ENCODE results near the gene CAPN8. TPM values are rescaled to one million over a fixed set of nuclear protein-coding genes. Genes with fewer than 3 reads are reported as not detected.

The CAPN8 gene
- total RNA-seq, 3 donors from 2014 or later: 0.32 to 83.9 (median 41.3) TPM

GRCh38 chr1:223542831-223543230 is 122.7 kb downstream of the CAPN8 start:
- intact Hi-C loops (cut with DNase I; ENCODE audit: low total_unique reads): no loop called here
- no peak overlapping the region for H3K27ac ChIP-seq
- DNase-seq (ENCODE audit: low spot score in 2 of 2): no peak
- H3K27me3 ChIP-seq: no peaks in the 10 kb centered on the region
- no peak overlapping the region for H3K4me3 ChIP-seq
- H3K4me1 ChIP-seq: no peaks in the 10 kb centered on the region
- TF ChIP-seq POLR2AphosphoS5 (IDR thresholded peaks at IDR 0.05) (no peak), CTCF (IDR thresholded peaks at IDR 0.05) (no peak), POLR2A (IDR thresholded peaks at IDR 0.05) (no peak)
- H3K36me3 ChIP-seq: no peaks in the 10 kb centered on the region
- no peaks in the 10 kb centered on the region for H3K9me3 ChIP-seq

- Histone ChIP-seq H3K27ac (no peak overlapping the region), H3K36me3 (no peaks in the 10 kb centered on the region), H3K9me3 (no peaks in the 10 kb centered on the region), H3K27me3 (no peaks in the 10 kb centered on the region), H3K4me1 (no peaks in the 10 kb centered on the region), H3K4me3 (no peak overlapping the region)
- TF ChIP-seq CTCF (IDR thresholded peaks at IDR 0.05): no peak
- no peak for TF ChIP-seq POLR2A (IDR thresholded peaks at IDR 0.05)
- no peak for TF ChIP-seq POLR2AphosphoS5 (IDR thresholded peaks at IDR 0.05)
- DNase-seq (ENCODE audit: low spot score in 2 of 2): no peak
- intact Hi-C loops (cut with DNase I; ENCODE audit: low total_unique reads): no loop called here
Observed at GRCh38 chr1:223540485-223541106, 124.9 kb downstream of the CAPN8 start.

GRCh38 chr1:223539750-223540149 is 125.8 kb downstream of the CAPN8 start:
- H3K4me3 ChIP-seq: no peak overlapping the region
- H3K36me3 ChIP-seq: no peaks in the 10 kb centered on the region
- H3K4me1 ChIP-seq: no peaks in the 10 kb centered on the region
- no peak for DNase-seq (ENCODE audit: low spot score in 2 of 2)
- no peaks in the 10 kb centered on the region for H3K27me3 ChIP-seq
- H3K27ac ChIP-seq: no peak overlapping the region
- H3K9me3 ChIP-seq: no peaks in the 10 kb centered on the region
- intact Hi-C loops (cut with DNase I; ENCODE audit: low total_unique reads): no loop called here
- TF ChIP-seq CTCF (IDR thresholded peaks at IDR 0.05) (no peak), POLR2A (IDR thresholded peaks at IDR 0.05) (no peak), POLR2AphosphoS5 (IDR thresholded peaks at IDR 0.05) (no peak)

- H3K4me3 ChIP-seq: no peak overlapping the region
- H3K36me3 ChIP-seq: no peaks in the 10 kb centered on the region
- no peaks in the 10 kb centered on the region for H3K9me3 ChIP-seq
- intact Hi-C loops (cut with DNase I; ENCODE audit: low total_unique reads): no loop called here
- TF ChIP-seq POLR2AphosphoS5 (IDR thresholded peaks at IDR 0.05) (no peak), POLR2A (IDR thresholded peaks at IDR 0.05) (no peak), CTCF (IDR thresholded peaks at IDR 0.05) (no peak)
- no peak for DNase-seq (ENCODE audit: low spot score in 2 of 2)
- H3K4me1 ChIP-seq: no peaks in the 10 kb centered on the region
- H3K27me3 ChIP-seq: no peaks in the 10 kb centered on the region
- no peak overlapping the region for H3K27ac ChIP-seq
Observed at GRCh38 chr1:223538981-223539380, 126.5 kb downstream of the CAPN8 start.

- TF ChIP-seq POLR2AphosphoS5 (IDR thresholded peaks at IDR 0.05) (no peak), POLR2A (IDR thresholded peaks at IDR 0.05) (no peak), CTCF (IDR thresholded peaks at IDR 0.05) (no peak)
Observed at GRCh38 chr1:223535319-223535718, 130.2 kb downstream of the CAPN8 start.

More at GRCh38 chr1:223535319-223535718, 130.2 kb downstream of the CAPN8 start:
- no peaks in the 10 kb centered on the region for H3K4me1 ChIP-seq
- H3K27me3 ChIP-seq: no peaks in the 10 kb centered on the region
- H3K4me3 ChIP-seq: no peak overlapping the region
- H3K36me3 ChIP-seq: no peaks in the 10 kb centered on the region
- intact Hi-C loops (cut with DNase I; ENCODE audit: low total_unique reads): no loop called here
- H3K9me3 ChIP-seq: no peaks in the 10 kb centered on the region
- H3K27ac ChIP-seq: no peak overlapping the region
- no peak for DNase-seq (ENCODE audit: low spot score in 2 of 2)
